Measurements from ENCODE around the gene GPC6.
"Not testable (repeated sequence)": the region's sequence is repeated elsewhere in the genome, so short reads cannot be mapped to it uniquely, and the experiment has no call there.

GPC6 gene

DNA sequence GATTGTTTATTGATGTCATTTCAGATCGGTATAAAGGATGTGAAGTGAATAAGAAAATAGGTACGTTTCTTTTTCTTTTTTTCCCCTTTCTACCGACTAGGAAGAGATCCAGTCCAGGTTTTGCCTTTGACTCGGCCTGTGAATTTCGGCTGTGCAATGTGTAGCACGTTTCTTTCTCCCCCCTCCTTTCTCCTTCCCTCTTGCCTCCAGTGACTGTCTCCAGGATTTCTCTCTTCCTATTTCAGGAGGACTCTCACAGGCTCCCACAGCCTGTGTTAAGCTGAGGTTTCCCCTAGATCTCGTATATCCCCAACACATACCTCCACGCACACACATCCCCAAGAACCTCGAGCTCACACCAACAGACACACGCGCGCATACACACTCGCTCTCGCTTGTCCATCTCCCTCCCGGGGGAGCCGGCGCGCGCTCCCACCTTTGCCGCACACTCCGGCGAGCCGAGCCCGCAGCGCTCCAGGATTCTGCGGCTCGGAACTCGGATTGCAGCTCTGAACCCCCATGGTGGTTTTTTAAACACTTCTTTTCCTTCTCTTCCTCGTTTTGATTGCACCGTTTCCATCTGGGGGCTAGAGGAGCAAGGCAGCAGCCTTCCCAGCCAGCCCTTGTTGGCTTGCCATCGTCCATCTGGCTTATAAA is at the start of gene GPC6:
Gene GPC6, plus strand, starts transcription at position 185 of the 657 bp plus-strand sequence.
- peak; percentile 36 for DNase-seq (ENCODE audit: low read depth)

- DNase-seq (ENCODE audit: low read depth), result no peak
Measured at GRCh38 chr13:93180356-93180969, 46.1 kb upstream of the GPC6 start.

DNA sequence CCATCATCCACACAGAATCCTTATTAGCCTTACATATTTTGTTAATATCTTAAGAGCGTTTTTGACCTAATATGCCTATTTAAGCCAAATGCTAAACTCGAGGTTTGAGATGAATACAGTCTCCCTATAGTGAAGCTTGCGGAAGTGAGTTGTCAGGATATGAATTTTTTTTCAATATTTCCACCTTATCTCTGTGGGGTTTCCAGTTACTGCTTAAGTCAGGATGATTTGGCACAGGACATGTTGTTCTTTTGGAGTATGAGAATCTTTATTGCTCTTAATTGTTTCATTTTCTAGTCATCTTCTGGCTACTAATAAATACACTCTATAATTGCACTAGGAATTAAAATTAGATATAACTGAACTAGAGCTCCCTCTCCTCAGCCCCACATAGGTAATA is 44.2 kb upstream of the GPC6 start:
- no peak for DNase-seq (ENCODE audit: low read depth)

GRCh38 chr13:93183302-93183701 is 43.3 kb upstream of the GPC6 start:
- DNase-seq (ENCODE audit: low read depth), result no peak

- no peak for DNase-seq (ENCODE audit: low read depth)
Measured at GRCh38 chr13:93190006-93190405, 36.6 kb upstream of the GPC6 start.

- DNase-seq (ENCODE audit: low read depth), result no peak
Measured at GRCh38 chr13:93193682-93194081, 32.9 kb upstream of the GPC6 start.

- DNase-seq (ENCODE audit: low read depth), result no peak
Measured at GRCh38 chr13:93199856-93200255, 26.8 kb upstream of the GPC6 start.

- DNase-seq (ENCODE audit: low read depth), result no peak
Measured at GRCh38 chr13:93200626-93201025, 26.0 kb upstream of the GPC6 start.

- DNase-seq (ENCODE audit: low read depth), result no peak
Measured at GRCh38 chr13:93201992-93202558, 24.5 kb upstream of the GPC6 start.

GRCh38 chr13:93206778-93207392 is 19.7 kb upstream of the GPC6 start:
- not testable (repeated sequence) for DNase-seq (ENCODE audit: low read depth)

DNA sequence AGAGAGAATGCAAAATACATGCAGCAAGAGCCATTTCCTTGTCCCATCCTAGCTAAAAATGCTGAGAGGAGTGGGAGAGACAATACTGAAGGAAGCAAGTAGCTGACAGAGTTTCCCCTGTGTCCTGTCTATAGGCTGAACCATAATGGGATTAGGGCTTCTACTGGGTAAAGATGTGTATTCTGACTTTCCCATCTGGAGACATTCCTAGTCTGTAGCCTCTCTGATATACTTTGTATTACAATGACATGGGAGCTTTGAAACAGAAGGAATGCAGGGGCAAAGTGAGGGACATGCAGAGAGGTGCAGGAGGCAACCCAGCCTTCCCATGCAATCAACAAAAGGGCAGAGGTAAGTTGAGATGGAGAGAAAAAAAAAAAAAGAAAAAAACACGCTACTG is 10.5 kb upstream of the GPC6 start:
- no peak for DNase-seq (ENCODE audit: low read depth)

DNA sequence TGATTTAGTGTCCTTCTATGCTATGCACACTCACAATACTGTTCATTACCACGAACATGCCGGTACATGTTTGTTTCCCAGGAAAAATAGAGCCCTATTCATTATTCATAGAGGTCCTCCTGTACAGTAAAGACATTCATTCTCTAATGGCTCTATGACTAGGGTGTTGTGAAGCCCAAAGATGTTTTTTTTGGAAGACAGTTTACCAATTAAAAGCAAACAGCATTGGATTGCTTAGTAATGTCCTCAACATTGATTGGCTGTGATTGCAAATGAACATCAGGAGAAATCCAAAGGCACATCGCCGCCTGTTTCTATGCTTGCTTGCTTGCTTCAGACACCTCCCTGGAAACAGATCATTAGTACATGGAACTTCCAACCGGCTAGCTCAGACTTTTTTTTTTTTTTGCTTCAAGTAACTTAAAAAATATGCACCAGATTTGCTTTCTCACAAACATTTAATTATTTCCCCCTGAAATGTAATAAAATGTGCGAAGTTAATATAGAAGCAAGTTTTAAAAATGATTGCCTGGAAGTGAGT is 8.8 kb upstream of the GPC6 start:
- no peak for DNase-seq (ENCODE audit: low read depth)

GRCh38 chr13:93218583-93218982 is 8.0 kb upstream of the GPC6 start:
- no peak for DNase-seq (ENCODE audit: low read depth)

DNA sequence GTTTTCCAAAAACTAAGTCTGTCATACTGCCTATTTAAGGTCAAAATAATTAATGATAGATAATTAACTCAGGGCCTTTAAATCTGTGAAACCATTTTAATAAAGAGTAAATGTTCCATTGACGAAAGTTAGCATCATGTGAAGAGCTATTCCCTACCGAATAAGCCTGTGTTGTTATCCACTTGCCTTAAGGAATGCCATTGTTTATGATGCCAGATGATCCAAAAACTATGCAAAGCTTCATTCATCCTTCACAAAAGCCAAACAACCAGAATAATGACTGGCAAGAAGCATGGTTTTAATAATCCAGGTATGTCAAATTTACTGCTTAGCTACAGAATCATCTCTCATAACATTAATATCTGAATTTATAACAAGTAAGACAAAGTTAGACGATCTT is 6.5 kb upstream of the GPC6 start:
- no peak for DNase-seq (ENCODE audit: low read depth)

DNA sequence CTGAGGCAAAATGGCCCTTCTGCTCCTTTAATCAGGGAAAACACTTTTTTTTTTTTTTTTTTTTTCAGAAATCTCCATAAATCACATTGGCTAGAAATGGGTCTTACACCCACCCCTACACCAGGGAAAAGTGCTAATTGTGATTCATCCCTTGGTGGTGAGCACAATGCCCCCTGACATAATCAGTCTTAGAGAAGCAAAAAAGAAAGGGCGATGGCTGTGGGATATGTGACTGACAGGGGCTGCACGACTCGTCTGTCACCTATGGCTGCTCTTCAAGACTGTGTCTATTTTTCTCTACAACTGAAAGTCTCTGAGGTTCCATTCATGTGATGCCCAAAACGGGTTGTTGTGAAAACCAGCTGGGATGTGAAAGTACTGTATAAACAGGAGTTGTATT is 3.6 kb upstream of the GPC6 start:
- DNase-seq (ENCODE audit: low read depth), result no peak

DNA sequence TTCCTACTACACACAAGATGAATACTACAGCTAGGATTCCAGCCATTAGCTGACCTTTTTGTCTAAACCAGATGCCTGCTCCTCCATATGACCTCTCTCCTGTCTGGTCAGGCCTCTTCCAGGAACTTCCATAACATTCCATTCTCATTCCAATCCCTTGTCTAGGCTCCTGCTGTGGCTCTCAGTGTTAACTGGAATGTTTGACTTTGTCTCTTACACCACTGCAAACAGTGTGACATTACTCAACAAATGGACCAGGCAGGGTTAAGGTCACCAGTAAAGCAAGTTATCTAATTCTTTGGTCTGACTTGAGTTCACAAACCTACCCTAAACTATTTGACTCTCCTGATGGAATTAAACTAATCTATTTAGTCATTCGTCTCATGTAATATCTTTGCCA is 2.1 kb upstream of the GPC6 start:
- no peak for DNase-seq (ENCODE audit: low read depth)

DNA sequence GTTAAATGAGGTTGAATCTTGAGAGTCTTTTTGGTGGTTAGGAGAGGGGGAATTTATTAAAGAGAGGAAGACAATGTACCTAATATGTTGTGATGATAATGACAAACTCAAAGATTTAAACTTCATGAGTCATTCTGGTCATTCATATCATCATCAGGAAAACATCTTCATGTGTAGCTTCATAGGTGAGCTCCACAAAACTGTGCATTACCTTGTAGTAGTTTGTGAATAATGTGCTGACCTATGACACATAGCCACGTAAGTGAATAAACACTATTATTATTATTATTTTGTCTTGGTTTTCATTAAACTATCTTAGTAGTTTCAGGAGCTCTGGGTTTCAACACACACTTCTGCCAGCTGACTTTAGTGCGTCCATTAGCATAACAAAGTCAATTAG is 997 bp upstream of the GPC6 start:
- DNase-seq (ENCODE audit: low read depth), result no peak

DNA sequence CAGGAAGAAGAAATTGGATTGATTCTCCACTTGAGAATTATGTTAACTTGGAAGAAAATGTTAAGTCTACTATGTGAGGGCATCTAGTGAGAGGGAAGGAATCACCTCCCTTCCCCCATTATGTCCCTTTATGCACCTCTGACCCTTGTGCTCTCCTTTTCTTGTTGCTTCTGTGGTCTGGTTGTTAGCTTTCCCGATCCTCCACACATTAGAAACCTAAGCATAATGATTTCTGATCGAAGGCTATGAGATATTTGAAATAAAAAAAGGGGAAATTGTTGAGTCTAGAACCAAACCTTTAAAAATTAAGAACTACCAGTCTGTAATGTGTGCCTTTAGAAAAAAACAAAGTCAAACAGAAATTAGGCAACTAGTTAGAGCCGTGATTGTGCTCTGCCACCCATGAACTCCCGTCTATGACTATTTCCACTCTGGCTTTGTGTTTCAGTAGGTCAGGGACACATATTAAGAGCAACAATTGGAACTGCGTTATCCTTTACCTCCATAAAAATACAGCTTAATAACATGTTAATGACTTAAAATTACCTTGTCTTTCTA is 463 bp upstream of the GPC6 start:
- no peak for DNase-seq (ENCODE audit: low read depth)

- DNase-seq (ENCODE audit: low read depth), result peak; percentile 7
Measured at GRCh38 chr13:93227280-93227877, 772 bp downstream of the GPC6 start.

GRCh38 chr13:93227878-93228642 is 1.5 kb downstream of the GPC6 start:
- DNase-seq (ENCODE audit: low read depth), result peak; percentile 36

GRCh38 chr13:93228643-93228937 is 2.0 kb downstream of the GPC6 start:
- no peak for DNase-seq (ENCODE audit: low read depth)
